ENCODE results near the gene KLHL22.
A peak's percentile ranks its signal among the peaks of the same experiment; 100 is the strongest.

Gene KLHL22

DNA sequence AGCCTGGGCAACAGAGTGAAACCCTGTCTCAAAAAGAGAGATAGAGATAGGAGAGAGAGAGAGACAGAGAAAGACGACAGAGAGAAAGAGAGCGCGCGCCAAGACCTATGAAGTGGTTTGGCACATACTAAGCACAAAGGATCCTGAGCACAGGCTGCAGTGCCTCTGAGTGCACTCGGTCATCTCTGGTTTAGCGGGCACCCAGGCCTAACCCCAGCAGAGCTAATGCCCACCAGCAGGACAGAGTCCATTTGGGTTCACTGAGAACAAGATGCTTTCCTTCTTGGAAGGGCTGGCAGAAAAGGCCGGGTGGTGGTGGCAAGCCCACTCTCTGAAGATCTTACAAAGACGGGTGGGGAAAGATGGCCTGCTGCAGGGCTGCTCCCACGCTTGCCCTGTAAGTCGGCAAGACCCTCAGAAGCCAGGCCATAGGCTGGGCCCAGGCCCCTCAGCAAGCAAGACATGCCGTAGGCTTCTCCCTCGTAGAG, 61.3 kb downstream of the KLHL22 start:
- no peak for ATAC-seq (ENCODE audit: low read depth)
- Histone ChIP-seq H3K36me3 (ENCODE audit: low read depth) (0 out of 2 replicates have a peak, but pooled peaks cover 3% of the 10 kb centered on the region), H3K4me1 (ENCODE audit: insufficient read depth, poor library complexity, severe bottlenecking) (no peaks in the 10 kb centered on the region), H3K4me3 (ENCODE audit: severe bottlenecking) (no peak overlapping the region), H3K27ac (ENCODE audit: poor library complexity, severe bottlenecking) (no peak overlapping the region), H3K9me3 (ENCODE audit: severe bottlenecking) (no peaks in the 10 kb centered on the region), H3K27me3 (ENCODE audit: insufficient read depth, poor library complexity, severe bottlenecking) (no peaks in the 10 kb centered on the region)
- TF ChIP-seq, protein P1, sequence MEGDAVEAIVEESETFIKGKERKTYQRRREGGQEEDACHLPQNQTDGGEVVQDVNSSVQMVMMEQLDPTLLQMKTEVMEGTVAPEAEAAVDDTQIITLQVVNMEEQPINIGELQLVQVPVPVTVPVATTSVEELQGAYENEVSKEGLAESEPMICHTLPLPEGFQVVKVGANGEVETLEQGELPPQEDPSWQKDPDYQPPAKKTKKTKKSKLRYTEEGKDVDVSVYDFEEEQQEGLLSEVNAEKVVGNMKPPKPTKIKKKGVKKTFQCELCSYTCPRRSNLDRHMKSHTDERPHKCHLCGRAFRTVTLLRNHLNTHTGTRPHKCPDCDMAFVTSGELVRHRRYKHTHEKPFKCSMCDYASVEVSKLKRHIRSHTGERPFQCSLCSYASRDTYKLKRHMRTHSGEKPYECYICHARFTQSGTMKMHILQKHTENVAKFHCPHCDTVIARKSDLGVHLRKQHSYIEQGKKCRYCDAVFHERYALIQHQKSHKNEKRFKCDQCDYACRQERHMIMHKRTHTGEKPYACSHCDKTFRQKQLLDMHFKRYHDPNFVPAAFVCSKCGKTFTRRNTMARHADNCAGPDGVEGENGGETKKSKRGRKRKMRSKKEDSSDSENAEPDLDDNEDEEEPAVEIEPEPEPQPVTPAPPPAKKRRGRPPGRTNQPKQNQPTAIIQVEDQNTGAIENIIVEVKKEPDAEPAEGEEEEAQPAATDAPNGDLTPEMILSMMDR (IDR thresholded peaks at IDR 0.05; ENCODE audit: poor library complexity, severe bottlenecking): no peak
- peak; percentile 27 for DNase-seq (ENCODE audit: low spot score)

DNA sequence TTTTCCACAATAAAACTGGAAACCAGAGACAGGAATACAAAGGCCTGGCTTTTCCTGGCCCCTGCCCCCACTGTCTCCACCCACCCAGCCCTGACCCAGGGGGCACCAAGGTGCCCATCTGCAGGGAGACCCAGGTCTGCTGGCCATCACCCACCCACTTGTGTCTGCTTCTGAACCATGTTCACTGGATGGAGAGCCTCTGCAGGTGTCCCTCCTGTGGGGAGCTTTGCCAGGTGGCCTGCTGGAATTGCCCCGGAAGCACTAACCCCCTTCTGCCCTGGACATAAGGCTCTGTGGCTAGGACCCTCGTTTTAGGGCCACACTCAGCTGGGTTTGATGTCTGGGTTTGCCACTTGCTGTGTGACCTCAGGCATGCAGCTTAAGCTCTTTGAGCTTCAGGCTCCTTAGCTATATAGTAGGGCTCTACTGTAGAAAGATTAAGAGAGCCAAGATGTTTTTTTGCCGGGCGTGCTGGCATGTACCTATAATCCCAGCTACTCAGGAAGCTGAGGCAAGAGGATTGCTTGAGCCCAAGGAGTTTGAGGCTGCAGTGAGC, 61.8 kb downstream of the KLHL22 start:
- Histone ChIP-seq H3K4me1 (ENCODE audit: insufficient read depth, poor library complexity, severe bottlenecking) (no peaks in the 10 kb centered on the region), H3K27me3 (ENCODE audit: insufficient read depth, poor library complexity, severe bottlenecking) (no peaks in the 10 kb centered on the region), H3K27ac (ENCODE audit: poor library complexity, severe bottlenecking) (no peak overlapping the region), H3K36me3 (ENCODE audit: low read depth) (0 out of 2 replicates have a peak, but pooled peaks cover 3% of the 10 kb centered on the region), H3K4me3 (ENCODE audit: severe bottlenecking) (no peak overlapping the region), H3K9me3 (ENCODE audit: severe bottlenecking) (no peaks in the 10 kb centered on the region)
- peak; percentile 34 for DNase-seq (ENCODE audit: low spot score)
- ATAC-seq (ENCODE audit: low read depth): no peak
- TF ChIP-seq, protein P1 (IDR thresholded peaks at IDR 0.05; ENCODE audit: poor library complexity, severe bottlenecking): no peak

DNA sequence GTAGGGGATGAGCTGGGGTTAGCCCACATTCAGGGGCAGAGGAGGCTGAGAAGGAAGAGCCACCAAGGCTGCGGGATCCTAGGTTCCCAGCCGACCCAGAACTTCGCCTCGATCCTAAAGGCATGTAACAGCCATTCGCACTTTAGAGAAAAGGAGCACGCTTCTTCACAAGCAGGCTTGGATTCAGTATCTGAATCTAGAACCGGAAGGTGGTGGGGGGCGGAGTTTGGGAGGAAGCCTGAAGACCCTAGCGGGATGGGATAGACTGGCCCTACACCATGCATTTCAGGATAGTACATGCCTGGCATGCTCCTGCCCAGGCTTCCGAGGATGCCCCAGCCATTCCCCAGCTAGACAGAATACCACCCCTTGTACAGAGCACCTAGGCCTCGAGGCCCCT, 62.4 kb downstream of the KLHL22 start:
- DNase-seq (ENCODE audit: low spot score) (peak; percentile 28), ATAC-seq (ENCODE audit: low read depth) (no peak)
- H3K4me3 ChIP-seq (ENCODE audit: severe bottlenecking): no peak overlapping the region
- no peaks in the 10 kb centered on the region for H3K4me1 ChIP-seq (ENCODE audit: insufficient read depth, poor library complexity, severe bottlenecking)
- H3K27me3 ChIP-seq (ENCODE audit: insufficient read depth, poor library complexity, severe bottlenecking): no peaks in the 10 kb centered on the region
- H3K27ac ChIP-seq (ENCODE audit: poor library complexity, severe bottlenecking): no peak overlapping the region
- H3K9me3 ChIP-seq (ENCODE audit: severe bottlenecking): no peaks in the 10 kb centered on the region
- 0 out of 2 replicates have a peak, but pooled peaks cover 3% of the 10 kb centered on the region for H3K36me3 ChIP-seq (ENCODE audit: low read depth)
- TF ChIP-seq, protein P1 (IDR thresholded peaks at IDR 0.05; ENCODE audit: poor library complexity, severe bottlenecking): no peak

DNA sequence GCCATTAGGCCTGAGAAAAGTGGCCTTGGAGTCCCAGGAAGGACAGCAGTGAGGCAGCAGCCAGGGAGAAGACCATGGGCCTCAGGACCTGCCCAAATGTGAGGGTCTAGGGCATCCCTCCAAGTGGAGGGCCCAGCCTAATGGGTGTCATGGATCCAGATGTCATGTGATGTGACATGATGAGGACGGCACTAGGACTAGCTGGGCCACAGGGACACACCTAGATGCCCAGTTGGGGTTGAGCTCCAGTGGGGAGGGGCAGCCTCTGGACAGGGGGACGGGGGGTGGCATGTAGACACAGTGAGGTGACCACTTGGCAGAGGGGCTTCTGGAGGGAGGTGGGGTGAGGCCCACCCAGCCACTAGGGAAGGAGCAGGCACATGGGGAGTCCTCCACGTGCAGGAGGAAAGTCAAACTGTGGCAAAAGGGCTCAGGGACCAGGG, 63.3 kb downstream of the KLHL22 start:
- Histone ChIP-seq H3K4me1 (ENCODE audit: insufficient read depth, poor library complexity, severe bottlenecking) (no peaks in the 10 kb centered on the region), H3K27ac (ENCODE audit: poor library complexity, severe bottlenecking) (no peak overlapping the region), H3K4me3 (ENCODE audit: severe bottlenecking) (no peak overlapping the region), H3K27me3 (ENCODE audit: insufficient read depth, poor library complexity, severe bottlenecking) (no peaks in the 10 kb centered on the region), H3K36me3 (ENCODE audit: low read depth) (0 out of 2 replicates have a peak, but pooled peaks cover 3% of the 10 kb centered on the region), H3K9me3 (ENCODE audit: severe bottlenecking) (no peaks in the 10 kb centered on the region)
- TF ChIP-seq, protein P1 (IDR thresholded peaks at IDR 0.05; ENCODE audit: poor library complexity, severe bottlenecking): no peak
- DNase-seq (ENCODE audit: low spot score) (peak; percentile 23), ATAC-seq (ENCODE audit: low read depth) (no peak)

Data from RWPE2 (cell line).